HG03108 (cell line): ENCODE results near the gene NOTCH3.

Experiments used
- ATAC-seq: cut with Tn5 transposase; IDR thresholded peaks from one replicate; pipeline ENCODE4 v1.9.1; 2021; ENCODE audit warnings: moderate library complexity; ENCODE audit not compliant: unreplicated experiment

Gene NOTCH3

DNA sequence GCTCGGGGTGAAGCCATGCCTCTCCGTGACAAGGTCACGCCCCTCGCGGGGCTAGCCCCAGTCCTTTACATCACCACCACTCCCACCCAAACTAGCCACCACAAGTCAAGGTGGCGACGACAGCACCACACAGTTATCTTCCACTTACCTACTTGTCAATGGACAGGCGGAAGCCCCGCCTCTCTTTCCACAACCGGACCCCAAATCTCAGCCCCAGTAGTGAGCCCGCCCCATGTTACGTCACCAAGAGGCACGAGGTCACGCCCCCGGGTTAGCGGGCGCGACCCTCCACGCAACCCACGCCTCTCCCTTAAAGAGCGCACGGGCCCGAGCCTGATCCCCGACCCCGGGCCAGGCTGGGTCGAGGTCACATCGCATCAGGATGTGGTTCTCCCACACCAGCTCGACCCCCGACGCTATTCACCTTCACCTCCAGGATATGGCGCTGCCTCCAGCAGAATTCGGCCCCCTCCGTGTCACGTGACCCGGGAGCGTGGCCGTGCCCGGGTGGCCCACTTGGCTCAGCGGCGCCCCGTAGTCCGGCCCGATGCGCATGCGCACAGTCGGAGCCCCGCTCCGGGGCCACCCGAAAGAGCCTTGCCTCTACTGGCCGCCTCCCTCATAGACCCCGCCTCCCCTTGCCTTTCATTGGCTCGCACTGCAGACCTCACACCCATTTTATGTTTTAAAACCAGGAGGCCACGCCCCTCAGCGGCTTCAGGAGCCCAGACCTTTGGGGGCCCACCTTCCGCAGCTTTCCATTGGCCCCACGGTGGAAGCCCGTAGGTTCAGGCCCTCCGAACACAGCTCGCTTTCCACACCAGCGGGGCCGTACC, 75.3 kb downstream of the NOTCH3 start:
- ATAC-seq: peak; percentile 85

DNA sequence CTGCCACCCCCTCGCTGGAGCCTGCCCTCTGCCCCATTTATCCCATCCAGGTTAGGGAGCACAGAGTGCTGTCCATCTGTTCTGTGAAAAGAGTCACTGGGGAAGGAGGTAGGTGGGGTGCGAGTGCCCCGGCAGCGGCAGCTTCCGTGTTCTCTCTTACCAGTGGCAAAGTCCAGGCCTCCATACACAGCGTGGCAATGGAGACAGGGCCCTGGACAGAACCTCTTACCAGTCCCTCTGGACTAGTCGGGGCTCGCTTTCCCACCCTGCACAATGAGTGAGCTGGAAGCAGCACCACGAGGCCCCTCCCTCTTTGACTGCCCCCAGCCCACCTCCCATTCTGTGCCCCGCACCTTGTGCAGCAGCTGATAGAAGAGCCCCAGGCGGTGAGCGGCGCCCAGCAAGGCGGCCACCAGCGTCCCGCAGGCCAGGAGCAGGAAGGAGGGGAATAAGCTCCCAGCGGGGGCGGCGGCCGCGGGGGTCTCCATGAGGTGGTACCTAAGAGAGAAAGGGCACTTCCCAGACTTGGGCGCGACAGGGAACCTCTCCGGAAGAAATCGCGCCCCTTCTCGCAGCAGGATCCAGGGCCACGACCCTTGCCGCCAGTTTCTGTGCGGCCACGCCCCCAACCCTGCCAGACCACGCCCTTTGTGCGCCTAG, 76.1 kb downstream of the NOTCH3 start:
- no peak for ATAC-seq

DNA sequence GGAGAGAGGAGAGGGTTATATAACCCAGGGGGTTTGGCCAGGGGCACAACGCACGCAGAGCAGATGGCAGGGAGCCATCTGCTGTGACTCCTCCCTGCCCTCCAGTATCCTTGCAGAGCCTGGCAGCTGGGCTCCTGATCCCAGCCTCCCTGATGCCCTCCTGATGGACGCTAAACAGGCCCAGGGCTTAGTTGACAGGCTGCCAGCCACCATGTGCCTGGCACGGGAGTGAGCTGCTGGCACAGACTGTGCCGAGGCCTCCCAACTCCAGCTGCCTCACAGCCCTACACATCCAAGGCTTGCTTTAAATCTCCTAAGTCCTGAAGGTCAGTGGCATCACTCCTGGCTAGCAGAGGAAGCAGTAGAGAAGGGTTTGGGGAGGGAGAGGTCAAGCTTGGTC, 76.9 kb downstream of the NOTCH3 start:
- no peak for ATAC-seq

GRCh38 chr19:15123031-15123890, 77.5 kb downstream of the NOTCH3 start:
- ATAC-seq: no peak

DNA sequence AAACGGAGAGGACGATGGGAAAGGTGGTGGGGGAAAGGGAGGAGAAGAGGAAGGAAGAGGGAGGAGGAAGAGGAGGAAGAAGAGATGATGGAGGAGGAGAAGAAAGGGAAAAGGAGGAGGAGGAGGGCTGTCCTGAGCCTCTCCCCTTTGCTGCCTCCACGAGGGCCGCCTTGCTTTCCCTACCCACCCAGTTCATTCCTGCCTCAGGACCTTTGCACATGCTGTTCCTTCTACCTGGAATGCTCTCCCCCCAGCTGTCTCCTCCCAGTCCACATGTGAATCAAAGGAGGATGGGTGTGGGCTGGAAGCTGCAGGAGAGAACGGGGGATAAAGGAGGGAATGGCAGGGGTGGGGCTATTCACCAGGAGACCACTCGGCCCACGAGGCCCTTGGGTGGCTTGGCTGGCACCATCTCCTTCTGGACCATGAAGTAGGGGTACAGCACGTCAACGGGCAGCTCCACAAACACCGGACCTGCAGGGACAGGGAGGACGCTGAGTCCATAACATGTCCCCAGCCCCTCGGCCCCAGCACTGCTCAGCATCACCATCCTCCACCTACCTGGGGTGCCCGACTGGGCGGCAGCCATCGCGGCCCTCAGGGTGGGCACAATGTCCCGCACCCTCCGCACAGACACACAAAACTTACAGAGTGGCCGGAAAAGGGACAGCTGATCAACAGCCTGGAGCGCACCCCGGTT, 78.3 kb downstream of the NOTCH3 start:
- no peak for ATAC-seq

- no peak for ATAC-seq
These were observed 80.4 kb downstream of the NOTCH3 start for GRCh38 chr19:15120135-15121026.

GRCh38 chr19:15118789-15119494, 81.9 kb downstream of the NOTCH3 start:
- no peak for ATAC-seq

GRCh38 chr19:15118248-15118647, 82.5 kb downstream of the NOTCH3 start:
- no peak for ATAC-seq

DNA sequence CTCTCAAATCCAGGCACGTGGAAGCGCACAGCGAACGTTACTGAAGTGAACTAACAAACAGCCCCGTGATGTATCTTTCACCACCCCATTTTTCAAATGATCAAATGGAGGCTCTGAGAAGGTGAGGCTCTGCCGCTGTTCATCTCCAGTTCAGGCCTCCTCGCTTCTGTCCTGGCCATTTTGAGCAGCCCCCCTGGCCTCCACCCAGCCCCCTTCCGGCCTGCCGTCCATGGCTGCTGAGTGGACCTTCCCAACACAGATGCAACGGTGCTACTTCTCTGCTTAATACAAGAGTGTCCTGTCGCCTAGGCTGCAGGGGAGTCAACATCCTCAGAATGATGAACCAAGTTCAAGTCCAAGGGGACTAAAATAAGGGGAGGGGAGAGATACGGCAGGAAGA, 83.9 kb downstream of the NOTCH3 start:
- no peak for ATAC-seq

GRCh38 chr19:15115762-15116615, 84.8 kb downstream of the NOTCH3 start:
- no peak for ATAC-seq

DNA sequence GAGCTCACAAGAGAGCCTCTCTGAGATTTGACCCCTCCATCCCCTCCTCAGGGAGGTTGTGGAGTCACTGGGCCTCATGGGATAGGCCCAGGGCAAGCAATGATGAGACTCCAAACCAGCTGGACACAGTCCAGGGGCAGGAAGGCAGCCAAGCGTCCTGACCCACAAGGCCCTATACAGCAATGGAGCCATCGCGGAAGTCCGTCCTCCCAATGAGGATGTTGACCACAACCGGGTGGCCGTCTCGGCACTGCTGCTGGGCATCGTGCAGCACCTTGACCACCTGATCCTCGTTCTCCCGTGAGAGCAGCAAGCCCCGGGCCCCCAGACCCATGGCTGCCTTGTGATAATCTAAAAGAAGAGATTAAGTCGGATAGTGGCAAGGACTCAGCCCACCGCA, 85.7 kb downstream of the NOTCH3 start:
- no peak for ATAC-seq

GRCh38 chr19:15114153-15114540, 86.6 kb downstream of the NOTCH3 start:
- ATAC-seq: no peak

- ATAC-seq: no peak
These were observed 87.3 kb downstream of the NOTCH3 start for GRCh38 chr19:15113245-15114152.

- ATAC-seq: no peak
These were observed 88.4 kb downstream of the NOTCH3 start for GRCh38 chr19:15112385-15112784.

GRCh38 chr19:15111758-15112157, 89.0 kb downstream of the NOTCH3 start:
- ATAC-seq: no peak

- no peak for ATAC-seq
These were observed 90.4 kb downstream of the NOTCH3 start for GRCh38 chr19:15110418-15110815.

DNA sequence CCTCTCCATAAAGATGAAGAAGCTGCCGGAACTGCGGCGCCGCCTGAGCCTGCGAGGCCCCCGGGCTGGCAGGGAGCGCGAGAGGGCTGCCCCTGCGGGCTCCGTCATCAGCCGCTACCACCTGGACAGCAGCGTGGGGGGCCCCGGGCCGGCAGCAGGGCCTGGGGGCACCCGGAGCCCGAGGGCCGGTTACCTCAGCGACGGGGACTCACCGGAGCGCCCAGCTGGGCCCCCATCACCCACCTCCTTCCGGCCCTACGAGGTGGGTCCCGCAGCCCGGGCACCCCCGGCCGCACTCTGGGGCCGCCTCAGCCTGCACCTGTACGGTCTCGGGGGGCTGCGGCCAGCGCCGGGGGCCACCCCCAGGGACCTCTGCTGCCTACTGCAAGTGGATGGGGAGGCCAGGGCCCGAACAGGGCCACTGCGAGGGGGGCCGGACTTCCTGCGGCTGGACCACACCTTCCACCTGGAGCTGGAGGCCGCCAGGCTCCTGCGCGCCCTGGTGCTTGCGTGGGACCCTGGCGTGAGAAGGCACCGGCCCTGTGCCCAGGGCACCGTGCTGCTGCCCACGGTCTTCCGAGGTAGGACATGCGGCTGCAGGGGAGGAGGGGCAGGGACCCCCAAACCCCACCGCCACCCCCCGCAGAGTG, 90.9 kb downstream of the NOTCH3 start:
- ATAC-seq: no peak
